ENCODE data around the gene PSMD12. TPM values are rescaled to one million over a fixed set of nuclear protein-coding genes. Genes with fewer than 3 reads are reported as not detected.

Gene PSMD12
- total RNA-seq, 1 experiment from 2014 or later: 84.4 TPM

DNA sequence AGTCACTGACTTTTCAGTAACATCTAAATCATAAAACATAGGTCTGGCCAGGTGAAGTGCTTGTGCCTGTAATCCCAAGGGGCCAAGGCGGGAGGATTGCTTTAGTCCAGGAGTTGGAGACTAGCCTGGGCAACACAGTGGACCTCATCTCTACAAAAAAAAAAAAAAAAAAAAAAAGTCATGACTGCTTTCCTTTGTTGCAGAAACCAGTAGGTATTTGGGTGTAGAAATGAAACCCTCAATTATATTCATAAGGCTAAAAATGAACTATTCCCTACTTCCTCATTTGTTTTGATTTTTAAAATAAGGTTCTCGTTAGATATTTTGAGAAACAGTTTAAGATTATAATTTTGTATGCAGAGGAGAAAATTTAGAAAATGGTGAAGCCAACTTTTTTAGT, 36.7 kb upstream of the PSMD12 start:
- Histone ChIP-seq H3K27me3 (replicated peaks; ENCODE audit: control insufficient read depth, insufficient read depth, low read length) (no peaks in the 10 kb centered on the region), H3K9me3 (no peaks in the 10 kb centered on the region), H3K36me3 (ENCODE audit: control insufficient read depth, insufficient read depth, low read length) (no peaks in the 10 kb centered on the region), H3K4me3 (ENCODE audit: low read depth, low read length) (no peak overlapping the region), H3K4me1 (no peaks in the 10 kb centered on the region)
- no TSS peak for BruUV-seq (replicated peaks)
- ChIA-PET CTCF (no interaction called here), POLR2A (no interaction called here)
- TF ChIP-seq, protein P1, sequence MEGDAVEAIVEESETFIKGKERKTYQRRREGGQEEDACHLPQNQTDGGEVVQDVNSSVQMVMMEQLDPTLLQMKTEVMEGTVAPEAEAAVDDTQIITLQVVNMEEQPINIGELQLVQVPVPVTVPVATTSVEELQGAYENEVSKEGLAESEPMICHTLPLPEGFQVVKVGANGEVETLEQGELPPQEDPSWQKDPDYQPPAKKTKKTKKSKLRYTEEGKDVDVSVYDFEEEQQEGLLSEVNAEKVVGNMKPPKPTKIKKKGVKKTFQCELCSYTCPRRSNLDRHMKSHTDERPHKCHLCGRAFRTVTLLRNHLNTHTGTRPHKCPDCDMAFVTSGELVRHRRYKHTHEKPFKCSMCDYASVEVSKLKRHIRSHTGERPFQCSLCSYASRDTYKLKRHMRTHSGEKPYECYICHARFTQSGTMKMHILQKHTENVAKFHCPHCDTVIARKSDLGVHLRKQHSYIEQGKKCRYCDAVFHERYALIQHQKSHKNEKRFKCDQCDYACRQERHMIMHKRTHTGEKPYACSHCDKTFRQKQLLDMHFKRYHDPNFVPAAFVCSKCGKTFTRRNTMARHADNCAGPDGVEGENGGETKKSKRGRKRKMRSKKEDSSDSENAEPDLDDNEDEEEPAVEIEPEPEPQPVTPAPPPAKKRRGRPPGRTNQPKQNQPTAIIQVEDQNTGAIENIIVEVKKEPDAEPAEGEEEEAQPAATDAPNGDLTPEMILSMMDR (IDR thresholded peaks at IDR 0.05; ENCODE audit: insufficient read depth in 1 of 2, low read depth in 1 of 2, low read length in 1 of 2, severe bottlenecking in 1 of 2, unreplicated experiment in 1 of 2): no peak
- no peak for DNase-seq
- Mint-ChIP-seq H3K27me3 (ENCODE audit: insufficient read depth, unreplicated experiment) (no peaks in the 10 kb centered on the region), H3K9me3 (ENCODE audit: unreplicated experiment) (no peaks in the 10 kb centered on the region), H3K4me1 (ENCODE audit: low read depth, unreplicated experiment) (no peaks in the 10 kb centered on the region), H3K36me3 (ENCODE audit: insufficient read depth, unreplicated experiment) (no peaks in the 10 kb centered on the region), H3K4me3 (ENCODE audit: unreplicated experiment) (no peak overlapping the region), H3K27ac (ENCODE audit: unreplicated experiment) (no peak overlapping the region)
- intact Hi-C loops (cut with micrococcal nuclease; ENCODE audit: unreplicated experiment): no loop called here

DNA sequence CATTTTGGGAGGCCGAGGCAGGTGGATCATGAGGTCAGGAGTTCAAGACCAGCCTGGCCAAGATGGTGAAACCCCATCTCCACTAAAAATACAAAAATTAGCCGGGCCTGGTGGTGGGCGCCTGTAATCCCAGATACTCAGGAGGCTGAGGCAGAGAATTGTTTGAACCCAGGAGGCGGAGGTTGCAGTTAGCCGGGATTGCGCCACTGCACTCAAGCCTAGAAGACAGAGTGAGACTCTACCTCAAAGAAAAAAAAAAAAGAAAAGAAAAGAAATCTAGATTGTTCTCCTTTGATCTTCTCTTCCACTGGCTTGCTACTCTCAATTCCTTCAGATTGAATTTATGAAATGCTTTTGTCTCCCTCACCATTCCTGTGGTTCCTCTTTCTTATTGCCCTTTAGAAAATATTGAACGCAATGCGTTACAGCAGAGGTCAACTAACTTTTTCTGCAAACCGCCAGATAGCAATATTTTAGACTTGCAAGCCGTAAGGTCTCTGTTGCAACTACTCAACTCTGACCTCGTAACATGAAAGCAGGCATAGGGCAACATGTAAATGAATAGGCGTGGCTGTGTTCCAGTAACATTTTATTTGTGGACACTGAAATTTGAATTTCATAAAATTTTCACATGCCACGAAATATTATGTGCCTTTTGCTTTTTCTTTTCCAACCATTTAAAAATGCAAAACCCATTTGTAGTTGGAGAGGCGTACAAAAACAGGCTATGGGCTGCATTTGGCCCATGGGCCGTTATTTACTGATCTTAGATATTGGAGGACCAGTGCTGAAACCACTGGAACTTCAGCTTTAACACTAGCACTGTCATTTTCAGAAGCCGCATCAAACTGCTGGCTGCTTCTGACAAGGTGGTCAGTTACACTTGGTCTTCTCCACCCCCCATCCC, 35.5 kb upstream of the PSMD12 start:
- Histone ChIP-seq H3K4me3 (ENCODE audit: low read depth, low read length) (no peak overlapping the region), H3K9me3 (no peaks in the 10 kb centered on the region), H3K4me1 (no peaks in the 10 kb centered on the region), H3K36me3 (ENCODE audit: control insufficient read depth, insufficient read depth, low read length) (no peaks in the 10 kb centered on the region), H3K27me3 (replicated peaks; ENCODE audit: control insufficient read depth, insufficient read depth, low read length) (no peaks in the 10 kb centered on the region)
- TF ChIP-seq, protein P1 (IDR thresholded peaks at IDR 0.05; ENCODE audit: insufficient read depth in 1 of 2, low read depth in 1 of 2, low read length in 1 of 2, severe bottlenecking in 1 of 2, unreplicated experiment in 1 of 2): no peak
- POLR2A ChIA-PET: no interaction called here
- Mint-ChIP-seq H3K9me3 (ENCODE audit: unreplicated experiment) (no peaks in the 10 kb centered on the region), H3K27ac (ENCODE audit: unreplicated experiment) (no peak overlapping the region), H3K27me3 (ENCODE audit: insufficient read depth, unreplicated experiment) (no peaks in the 10 kb centered on the region), H3K4me1 (ENCODE audit: low read depth, unreplicated experiment) (no peaks in the 10 kb centered on the region), H3K36me3 (ENCODE audit: insufficient read depth, unreplicated experiment) (no peaks in the 10 kb centered on the region), H3K4me3 (ENCODE audit: unreplicated experiment) (no peak overlapping the region)
- intact Hi-C loops (cut with micrococcal nuclease; ENCODE audit: unreplicated experiment): no loop called here
- CTCF ChIA-PET: no interaction called here
- BruUV-seq (replicated peaks): no TSS peak
- no peak for DNase-seq

DNA sequence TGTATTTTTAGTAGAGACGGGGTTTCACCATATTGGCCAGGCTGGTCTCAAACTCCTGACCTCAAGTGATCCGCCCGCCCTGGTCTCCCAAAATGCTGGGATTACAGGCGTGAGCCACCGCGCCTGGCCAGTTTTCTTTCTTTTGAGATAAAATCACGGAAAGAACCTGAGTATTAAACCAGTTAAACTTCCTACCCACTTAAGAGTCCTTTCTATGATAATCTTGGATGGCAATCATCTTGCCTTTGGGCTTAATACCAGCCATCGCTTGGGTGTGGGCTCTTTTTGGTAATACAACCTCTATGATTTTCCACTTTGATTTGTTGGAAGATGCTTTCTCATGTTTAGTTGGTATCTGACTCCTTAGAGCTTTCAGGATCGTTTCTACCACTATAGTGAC, 34.7 kb upstream of the PSMD12 start:
- intact Hi-C loops (cut with micrococcal nuclease; ENCODE audit: unreplicated experiment): no loop called here
- Histone ChIP-seq H3K36me3 (ENCODE audit: control insufficient read depth, insufficient read depth, low read length) (no peaks in the 10 kb centered on the region), H3K4me3 (ENCODE audit: low read depth, low read length) (no peak overlapping the region), H3K27me3 (replicated peaks; ENCODE audit: control insufficient read depth, insufficient read depth, low read length) (no peaks in the 10 kb centered on the region), H3K4me1 (no peaks in the 10 kb centered on the region), H3K9me3 (no peaks in the 10 kb centered on the region)
- Mint-ChIP-seq H3K9me3 (ENCODE audit: unreplicated experiment) (no peaks in the 10 kb centered on the region), H3K27me3 (ENCODE audit: insufficient read depth, unreplicated experiment) (no peaks in the 10 kb centered on the region), H3K4me1 (ENCODE audit: low read depth, unreplicated experiment) (no peaks in the 10 kb centered on the region), H3K27ac (ENCODE audit: unreplicated experiment) (no peak overlapping the region), H3K4me3 (ENCODE audit: unreplicated experiment) (no peak overlapping the region), H3K36me3 (ENCODE audit: insufficient read depth, unreplicated experiment) (no peaks in the 10 kb centered on the region)
- DNase-seq: no peak
- no TSS peak for BruUV-seq (replicated peaks)
- TF ChIP-seq, protein P1 (IDR thresholded peaks at IDR 0.05; ENCODE audit: insufficient read depth in 1 of 2, low read depth in 1 of 2, low read length in 1 of 2, severe bottlenecking in 1 of 2, unreplicated experiment in 1 of 2): no peak
- CTCF ChIA-PET: no interaction called here
- POLR2A ChIA-PET: no interaction called here
